Prostate gland (tissue), 2 donors: Measurements from ENCODE around the gene SH2D7.

ENCODE experiments used
- CTCF ChIP-seq, 4 experiments: fragments of 200-600 bp in 2 of 4; fragments of 450-650 bp in 2 of 4; sonication (generic) in 2 of 4; IDR thresholded peaks; 1 replicate in 3 of 4; 2 replicates in 1 of 4; pipeline ENCODE4 v1.5.1; 2016 to 2019; ENCODE audit warnings: antibody characterized with exemption in 4 of 4, mild to moderate bottlenecking in 2 of 4, moderate library complexity in 2 of 4
- POLR2A ChIP-seq: fragments of 450-650 bp; IDR thresholded peaks from one replicate; pipeline ENCODE4 v1.6.1; 2016; ENCODE audit warnings: antibody characterized with exemption, mild to moderate bottlenecking
- POLR2AphosphoS5 ChIP-seq: sonication (generic); formaldehyde crosslinking; IDR thresholded peaks from one replicate; pipeline ENCODE4 v1.6.1; 2017; ENCODE audit warnings: antibody characterized with exemption

- TF ChIP-seq POLR2AphosphoS5: no peak
- no peak for TF ChIP-seq POLR2A
- TF ChIP-seq CTCF (IDR thresholded peaks at IDR 0.05): no peak
Observed at GRCh38 chr15:78083186-78083585, 9.2 kb upstream of the SH2D7 start.
